ENCODE measurements around the gene WASL.
"Not testable (repeated sequence)": the region's sequence is repeated elsewhere in the genome, so short reads cannot be mapped to it uniquely, and the experiment has no call there.

Gene WASL

GRCh38 chr7:123732413-123733091, 16.3 kb downstream of the WASL start:
- no peak for DNase-seq (ENCODE audit: low spot score)

- DNase-seq (ENCODE audit: low spot score), result no peak
Observed at GRCh38 chr7:123729218-123729578, 19.6 kb downstream of the WASL start.

GRCh38 chr7:123727071-123727837, 21.5 kb downstream of the WASL start:
- peak; percentile 72 for DNase-seq (ENCODE audit: low spot score)

GRCh38 chr7:123725586-123726171, 23.1 kb downstream of the WASL start:
- no peak for DNase-seq (ENCODE audit: low spot score)

- no peak for DNase-seq (ENCODE audit: low spot score)
Observed at GRCh38 chr7:123724817-123725253, 24.0 kb downstream of the WASL start.

GRCh38 chr7:123723913-123724312, 24.9 kb downstream of the WASL start:
- no peak for DNase-seq (ENCODE audit: low spot score)

- not testable (repeated sequence) for DNase-seq (ENCODE audit: low spot score)
Observed at GRCh38 chr7:123720527-123720926, 28.3 kb downstream of the WASL start.

GRCh38 chr7:123719197-123719721, 29.5 kb downstream of the WASL start:
- DNase-seq (ENCODE audit: low spot score), result no peak

- DNase-seq (ENCODE audit: low spot score), result no peak
Observed at GRCh38 chr7:123718773-123719172, 30.0 kb downstream of the WASL start.

- DNase-seq (ENCODE audit: low spot score), result no peak
Observed at GRCh38 chr7:123717689-123718088, 31.1 kb downstream of the WASL start.

GRCh38 chr7:123716877-123717276, 31.9 kb downstream of the WASL start:
- no peak for DNase-seq (ENCODE audit: low spot score)

- no peak for DNase-seq (ENCODE audit: low spot score)
Observed at GRCh38 chr7:123715799-123716198, 33.0 kb downstream of the WASL start.

GRCh38 chr7:123715198-123715597, 33.6 kb downstream of the WASL start:
- no peak for DNase-seq (ENCODE audit: low spot score)

- DNase-seq (ENCODE audit: low spot score), result no peak
Observed at GRCh38 chr7:123714296-123715080, 34.3 kb downstream of the WASL start.

GRCh38 chr7:123712619-123713018, 36.2 kb downstream of the WASL start:
- peak; percentile 46 for DNase-seq (ENCODE audit: low spot score)

GRCh38 chr7:123711832-123712293, 36.9 kb downstream of the WASL start:
- DNase-seq (ENCODE audit: low spot score), result no peak

GRCh38 chr7:123710683-123711082, 38.1 kb downstream of the WASL start:
- DNase-seq (ENCODE audit: low spot score), result no peak

- no peak for DNase-seq (ENCODE audit: low spot score)
Observed at GRCh38 chr7:123709525-123709924, 39.3 kb downstream of the WASL start.

- no peak for DNase-seq (ENCODE audit: low spot score)
Observed at GRCh38 chr7:123705211-123705901, 43.4 kb downstream of the WASL start.

GRCh38 chr7:123695944-123696677, 52.7 kb downstream of the WASL start:
- no peak for DNase-seq (ENCODE audit: low spot score)

- DNase-seq (ENCODE audit: low spot score), result no peak
Observed at GRCh38 chr7:123692471-123692877, 56.3 kb downstream of the WASL start.

All from AG08395 (cell line).